CD14-positive monocyte (primary cell): Measurements from ENCODE around the gene ANK2. TPM values are rescaled to one million over a fixed set of nuclear protein-coding genes. Genes with fewer than 3 reads are reported as not detected.

Experiments used
- DNase-seq, 3 donors: peaks; one replicate each; pipeline ENCODE4 v3.0.0-alpha.2; 2011 to 2022
- H2AFZ ChIP-seq: 2 replicates; pipeline ENCODE4 v1.6.0; 2012; ENCODE audit warnings: mild to moderate bottlenecking, low read depth, low read length, inconsistent platforms; ENCODE audit not compliant: insufficient read depth, poor library complexity, severe bottlenecking
- H3K27ac ChIP-seq, 2 donors: 1 replicate in 1 of 2; 2 replicates in 1 of 2; pipeline ENCODE4 v1.5.1; 2012 to 2013; ENCODE audit warnings: low read length in 2 of 2, control low read depth in 1 of 2, inconsistent platforms in 1 of 2, low read depth in 1 of 2, mild to moderate bottlenecking in 1 of 2
- H3K27me3 ChIP-seq, 2 donors: one replicate each; pipeline versions ENCODE4 v1.6.0 to v1.6.1; 2011 to 2013; ENCODE audit warnings: low read length in 2 of 2; ENCODE audit not compliant: control insufficient read depth in 2 of 2, insufficient read depth in 2 of 2
- H3K36me3 ChIP-seq, 2 donors: replicated peaks in 1 of 2; 1 replicate in 1 of 2; 2 replicates in 1 of 2; pipeline versions ENCODE4 v1.5.1 to v1.6.1; 2012 to 2013; ENCODE audit warnings: low read length in 2 of 2, control low read depth in 1 of 2, inconsistent platforms in 1 of 2, mild to moderate bottlenecking in 1 of 2; ENCODE audit not compliant: insufficient read depth in 2 of 2, control insufficient read depth in 1 of 2
- H3K4me1 ChIP-seq, 2 donors: 1 replicate in 1 of 2; 2 replicates in 1 of 2; pipeline versions ENCODE4 v1.5.1 to v1.6.1; 2012 to 2013; ENCODE audit warnings: low read length in 2 of 2, control low read depth in 1 of 2, inconsistent platforms in 1 of 2, mild to moderate bottlenecking in 1 of 2, moderate library complexity in 1 of 2; ENCODE audit not compliant: insufficient read depth in 2 of 2, control insufficient read depth in 1 of 2
- H3K4me2 ChIP-seq: replicated peaks from 2 replicates; pipeline ENCODE3; 2012; ENCODE audit warnings: low read length, moderate library complexity, mild to moderate bottlenecking; ENCODE audit not compliant: poor library complexity, severe bottlenecking; ENCODE audit errors: extremely low read depth
- H3K4me3 ChIP-seq, 3 experiments: fragments of 200-600 bp in 1 of 3; sonication (generic) in 1 of 3; replicated peaks in 1 of 3; 1 replicate in 2 of 3; 2 replicates in 1 of 3; pipeline ENCODE4 v1.5.1; 2011 to 2013; ENCODE audit warnings: low read length in 3 of 3, mild to moderate bottlenecking in 3 of 3, control low read depth in 2 of 3, low read depth in 2 of 3, inconsistent platforms in 1 of 3, moderate library complexity in 1 of 3
- H3K79me2 ChIP-seq: 2 replicates; pipeline ENCODE4 v1.6.0; 2012; ENCODE audit warnings: mild to moderate bottlenecking, control low read depth, inconsistent platforms, low read length, moderate library complexity; ENCODE audit not compliant: insufficient read depth
- H3K9ac ChIP-seq: 2 replicates; pipeline ENCODE4 v1.6.0; 2017; ENCODE audit warnings: low read length, mild to moderate bottlenecking; ENCODE audit not compliant: insufficient read depth, poor library complexity, severe bottlenecking
- H3K9me3 ChIP-seq, 2 donors: replicated peaks in 1 of 2; 1 replicate in 1 of 2; 2 replicates in 1 of 2; pipeline versions ENCODE4 v1.5.1 to v1.6.1; 2012 to 2013; ENCODE audit warnings: low read length in 2 of 2, control low read depth in 1 of 2; ENCODE audit not compliant: control insufficient read depth in 1 of 2, insufficient read depth in 1 of 2
- H4K20me1 ChIP-seq: 2 replicates; pipeline ENCODE4 v1.6.0; 2012; ENCODE audit warnings: mild to moderate bottlenecking, low read length, control low read depth, moderate library complexity; ENCODE audit not compliant: insufficient read depth
- H3K27ac Mint-ChIP-seq, 7 donors: one replicate each; pipeline ENCODE4 v1.8.0; 2020; ENCODE audit warnings: mild to moderate bottlenecking in 7 of 7, mixed read lengths in 7 of 7, moderate library complexity in 6 of 7, inconsistent platforms in 2 of 7
- H3K27me3 Mint-ChIP-seq, 3 donors: one replicate each; pipeline ENCODE4 v1.8.0; 2021 to 2022; ENCODE audit warnings: low read depth in 3 of 3, mild to moderate bottlenecking in 3 of 3, mixed read lengths in 3 of 3, moderate library complexity in 3 of 3, inconsistent platforms in 1 of 3
- H3K36me3 Mint-ChIP-seq, 2 donors: one replicate each; pipeline ENCODE4 v1.8.0; 2020; ENCODE audit warnings: mixed read lengths in 2 of 2, inconsistent platforms in 1 of 2, mild to moderate bottlenecking in 1 of 2
- H3K4me1 Mint-ChIP-seq: one replicate; pipeline ENCODE4 v1.8.0; 2020; ENCODE audit warnings: mild to moderate bottlenecking, mixed read lengths
- H3K4me3 Mint-ChIP-seq, 2 donors: one replicate each; pipeline ENCODE4 v1.8.0; 2020; ENCODE audit warnings: mild to moderate bottlenecking in 2 of 2, mixed read lengths in 2 of 2, moderate library complexity in 1 of 2
- H3K9me3 Mint-ChIP-seq, 7 donors: one replicate each; pipeline ENCODE4 v1.8.0; 2020 to 2022; ENCODE audit warnings: mixed read lengths in 7 of 7, mild to moderate bottlenecking in 6 of 7, moderate library complexity in 6 of 7, inconsistent platforms in 2 of 7
- WGBS: methylation state at CpG from one replicate; pipeline ENCODE4 v1.1.5; 2013; ENCODE audit warnings: missing lambda C conversion rate; ENCODE audit not compliant: insufficient coverage; 5-methylcytosine and 5-hydroxymethylcytosine counted together
- intact Hi-C, 2 donors: fragments of 100-400 bp; cut with micrococcal nuclease; formaldehyde crosslinking; loops; one replicate each; pipeline versions ENCODE4 v1.15.0 to v1.15.1; 2023
- polyA plus RNA-seq, 3 donors: library from polyadenylated mRNA; depleted of rRNA in 1 of 3; unstranded in 2 of 3; stranded (reverse) in 1 of 3; fragments of 300-500 nt in 2 of 3; fragments of >200 nt in 1 of 3; fragmentation: Illumina TruSeq in 2 of 3; gene quantifications; 1 replicate in 2 of 3; 2 replicates in 1 of 3; pipeline ENCODE4 v1.2.3, GENCODE V29; 2012 to 2021
- TF ChIP-seq, protein P1 (sequence below): fragments of 200-600 bp; IDR thresholded peaks from one replicate; pipeline ENCODE4 v1.8.0; 2022; ENCODE audit warnings: antibody characterized with exemption, mild to moderate bottlenecking

The ANK2 gene
- polyA plus RNA-seq, 3 donors, result not detected

DNA sequence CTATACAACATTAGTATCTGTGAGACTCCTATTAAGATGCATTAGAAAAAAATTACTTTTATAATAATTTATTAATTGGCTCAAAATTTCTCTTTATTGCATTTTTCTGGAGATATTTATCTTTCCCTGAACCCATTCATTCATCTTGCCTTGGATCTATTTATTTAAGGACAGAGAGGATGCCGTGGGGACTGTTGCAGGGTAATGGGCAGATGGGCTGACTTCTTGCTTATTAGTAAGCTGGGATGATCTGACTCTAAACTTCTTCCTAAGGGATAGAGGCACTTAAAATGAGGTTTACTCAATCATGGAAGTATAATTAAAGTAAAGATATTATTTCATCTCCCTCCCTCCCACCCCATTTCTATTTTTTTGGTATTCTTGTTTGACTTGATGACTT lies 18.2 kb upstream of the ANK2 start:
- H3K9me3 Mint-ChIP-seq, result peaks cover 0 to 2% (median 0%) of the 10 kb centered on the region in 7 donors
- Histone ChIP-seq H2AFZ (no peak overlapping the region), H3K9me3 (no peaks in the 10 kb centered on the region), H3K4me2 (no peak overlapping the region), H3K4me1 (no peaks in the 10 kb centered on the region), H3K36me3 (no peaks in the 10 kb centered on the region), H3K9ac (no peak overlapping the region), H3K27me3 (no peaks in the 10 kb centered on the region), H4K20me1 (no peaks in the 10 kb centered on the region), H3K4me3 (no peak overlapping the region), H3K79me2 (no peaks in the 10 kb centered on the region), H3K27ac (no peak overlapping the region)
- no peaks in the 10 kb centered on the region for H3K4me1 Mint-ChIP-seq
- TF ChIP-seq, protein P1, sequence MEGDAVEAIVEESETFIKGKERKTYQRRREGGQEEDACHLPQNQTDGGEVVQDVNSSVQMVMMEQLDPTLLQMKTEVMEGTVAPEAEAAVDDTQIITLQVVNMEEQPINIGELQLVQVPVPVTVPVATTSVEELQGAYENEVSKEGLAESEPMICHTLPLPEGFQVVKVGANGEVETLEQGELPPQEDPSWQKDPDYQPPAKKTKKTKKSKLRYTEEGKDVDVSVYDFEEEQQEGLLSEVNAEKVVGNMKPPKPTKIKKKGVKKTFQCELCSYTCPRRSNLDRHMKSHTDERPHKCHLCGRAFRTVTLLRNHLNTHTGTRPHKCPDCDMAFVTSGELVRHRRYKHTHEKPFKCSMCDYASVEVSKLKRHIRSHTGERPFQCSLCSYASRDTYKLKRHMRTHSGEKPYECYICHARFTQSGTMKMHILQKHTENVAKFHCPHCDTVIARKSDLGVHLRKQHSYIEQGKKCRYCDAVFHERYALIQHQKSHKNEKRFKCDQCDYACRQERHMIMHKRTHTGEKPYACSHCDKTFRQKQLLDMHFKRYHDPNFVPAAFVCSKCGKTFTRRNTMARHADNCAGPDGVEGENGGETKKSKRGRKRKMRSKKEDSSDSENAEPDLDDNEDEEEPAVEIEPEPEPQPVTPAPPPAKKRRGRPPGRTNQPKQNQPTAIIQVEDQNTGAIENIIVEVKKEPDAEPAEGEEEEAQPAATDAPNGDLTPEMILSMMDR, result no peak
- WGBS, result no CpG with 5 or more reads among the region's 1 CpG
- H3K27ac Mint-ChIP-seq, result no peak overlapping the region
- intact Hi-C loops, result no loop called here
- DNase-seq, result no peak
- H3K4me3 Mint-ChIP-seq, result no peak overlapping the region
- H3K27me3 Mint-ChIP-seq, result peaks cover 0 to 2% (median 0%) of the 10 kb centered on the region in 3 donors
- H3K36me3 Mint-ChIP-seq, result no peaks in the 10 kb centered on the region

DNA sequence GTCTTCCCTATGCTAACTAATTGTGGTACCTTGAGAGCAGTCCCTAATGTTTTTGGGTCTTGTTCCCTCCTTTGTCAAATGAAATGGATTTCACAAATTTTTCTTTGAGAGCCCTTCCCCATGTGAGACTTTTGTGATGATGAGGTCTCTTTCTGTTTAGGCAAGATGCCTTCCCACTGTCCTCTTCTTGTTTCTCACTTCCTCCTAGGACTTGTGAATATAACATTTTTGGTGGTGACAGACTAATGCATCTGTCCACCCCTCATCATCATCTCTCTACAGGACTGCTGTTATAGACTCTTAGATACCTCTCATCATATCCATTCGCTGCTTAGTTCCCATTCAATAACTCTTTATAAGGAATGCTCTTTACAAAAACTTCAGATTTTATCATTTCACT lies 8.7 kb upstream of the ANK2 start:
- no peaks in the 10 kb centered on the region for H4K20me1 ChIP-seq
- H3K4me2 ChIP-seq, result no peak overlapping the region
- no peaks in the 10 kb centered on the region for H3K79me2 ChIP-seq
- H3K4me3 ChIP-seq, result no peak overlapping the region
- H3K4me1 ChIP-seq, result no peaks in the 10 kb centered on the region
- H2AFZ ChIP-seq, result no peak overlapping the region
- Mint-ChIP-seq H3K27me3 (peaks cover 0 to 1% (median 0%) of the 10 kb centered on the region in 3 donors), H3K36me3 (no peaks in the 10 kb centered on the region), H3K4me1 (no peaks in the 10 kb centered on the region), H3K9me3 (peaks cover 0 to 7% (median 2%) of the 10 kb centered on the region in 7 donors), H3K27ac (no peak overlapping the region), H3K4me3 (no peak overlapping the region)
- no peak for DNase-seq
- no peaks in the 10 kb centered on the region for H3K9me3 ChIP-seq
- TF ChIP-seq, protein P1, result no peak
- WGBS, result no CpG with 5 or more reads among the region's 1 CpG
- no peak overlapping the region for H3K9ac ChIP-seq
- no peaks in the 10 kb centered on the region for H3K36me3 ChIP-seq
- intact Hi-C loops, result no loop called here
- H3K27me3 ChIP-seq, result no peaks in the 10 kb centered on the region
- no peak overlapping the region for H3K27ac ChIP-seq
